Measurements from ENCODE around the gene BARHL1.
"Not testable (repeated sequence)": the region's sequence is repeated elsewhere in the genome, so short reads cannot be mapped to it uniquely, and the experiment has no call there.

Gene BARHL1

GRCh38 chr9:132557159-132557558, 25.2 kb upstream of the BARHL1 start:
- DNase-seq: no peak

GRCh38 chr9:132559711-132560110, 22.7 kb upstream of the BARHL1 start:
- no peak for DNase-seq

GRCh38 chr9:132560616-132561202, 21.7 kb upstream of the BARHL1 start:
- DNase-seq: no peak

GRCh38 chr9:132562306-132562573, 20.2 kb upstream of the BARHL1 start:
- DNase-seq: peak; percentile 7 to 16

GRCh38 chr9:132564526-132564925, 17.9 kb upstream of the BARHL1 start:
- no peak for DNase-seq

- not testable (repeated sequence) for DNase-seq
These were observed 13.6 kb upstream of the BARHL1 start for GRCh38 chr9:132568787-132569186.

GRCh38 chr9:132571806-132572600, 10.4 kb upstream of the BARHL1 start:
- DNase-seq: no peak

GRCh38 chr9:132572921-132573320, 9.5 kb upstream of the BARHL1 start:
- no peak for DNase-seq

- DNase-seq: peak; percentile 63 to 64
These were observed 7.3 kb upstream of the BARHL1 start for GRCh38 chr9:132575005-132575609.

GRCh38 chr9:132575811-132576210, 6.6 kb upstream of the BARHL1 start:
- DNase-seq: no peak

GRCh38 chr9:132577119-132577518, 5.3 kb upstream of the BARHL1 start:
- DNase-seq: no peak

- DNase-seq: no peak
These were observed 4.0 kb upstream of the BARHL1 start for GRCh38 chr9:132578367-132578932.

- no peak for DNase-seq
These were observed 3.0 kb upstream of the BARHL1 start for GRCh38 chr9:132579427-132579798.

GRCh38 chr9:132582786-132583583, 579 bp downstream of the BARHL1 start:
- no peak for DNase-seq

- DNase-seq: no peak
These were observed 1.3 kb downstream of the BARHL1 start for GRCh38 chr9:132583584-132584304.

- DNase-seq: no peak
These were observed 2.5 kb downstream of the BARHL1 start for GRCh38 chr9:132584601-132585560.

GRCh38 chr9:132585954-132586829, 3.8 kb downstream of the BARHL1 start:
- DNase-seq: peak; percentile 27 to 64

GRCh38 chr9:132586830-132587591, 4.6 kb downstream of the BARHL1 start:
- no peak for DNase-seq

- DNase-seq: no peak
These were observed 5.2 kb downstream of the BARHL1 start for GRCh38 chr9:132587592-132587955.

- no peak for DNase-seq
These were observed 5.7 kb downstream of the BARHL1 start for GRCh38 chr9:132588098-132588497.
